GM13976 (cell line): ENCODE data around the gene HBB.

Experiments
- DNase-seq: peaks from one replicate; pipeline ENCODE4 v3.0.0; 2012; ENCODE audit warnings: low spot score
- in situ Hi-C: fragments of 300-500 bp; cut with MboI; formaldehyde crosslinking; loops from one replicate; pipeline ENCODE4 v1.12.0; 2022; ENCODE audit warnings: low sequenced_read_pairs, mixed read lengths, inconsistent platforms; ENCODE audit not compliant: unreplicated experiment
- TF ChIP-seq, protein P1 (sequence below): IDR thresholded peaks from 2 replicates; pipeline ENCODE4 v1.5.1; 2012; ENCODE audit warnings: borderline replicate concordance, mild to moderate bottlenecking; ENCODE audit not compliant: insufficient read depth; ENCODE audit errors: extremely low read depth, missing control alignments, control extremely low read depth

Gene HBB

DNA sequence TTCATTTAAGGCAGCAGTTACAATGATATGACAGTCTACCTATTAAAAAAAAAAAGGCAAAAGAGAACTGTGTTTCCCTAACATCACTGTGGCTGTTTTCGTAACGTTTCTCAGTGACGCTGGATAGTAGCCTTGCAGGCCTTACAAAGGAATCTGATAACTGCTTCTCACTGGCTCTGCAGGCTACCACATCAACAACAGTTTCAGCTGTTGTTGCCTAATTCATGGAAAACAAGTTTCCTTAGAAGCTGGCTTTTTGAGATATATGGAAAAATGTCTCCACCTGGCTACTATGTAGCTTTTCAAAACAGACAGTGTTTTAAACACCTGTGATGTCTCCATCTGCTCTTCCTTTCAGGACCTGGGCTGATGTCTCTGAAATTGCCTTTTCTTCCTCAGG, 30.1 kb downstream of the HBB start:
- in situ Hi-C loops = no loop called here
- TF ChIP-seq, protein P1, sequence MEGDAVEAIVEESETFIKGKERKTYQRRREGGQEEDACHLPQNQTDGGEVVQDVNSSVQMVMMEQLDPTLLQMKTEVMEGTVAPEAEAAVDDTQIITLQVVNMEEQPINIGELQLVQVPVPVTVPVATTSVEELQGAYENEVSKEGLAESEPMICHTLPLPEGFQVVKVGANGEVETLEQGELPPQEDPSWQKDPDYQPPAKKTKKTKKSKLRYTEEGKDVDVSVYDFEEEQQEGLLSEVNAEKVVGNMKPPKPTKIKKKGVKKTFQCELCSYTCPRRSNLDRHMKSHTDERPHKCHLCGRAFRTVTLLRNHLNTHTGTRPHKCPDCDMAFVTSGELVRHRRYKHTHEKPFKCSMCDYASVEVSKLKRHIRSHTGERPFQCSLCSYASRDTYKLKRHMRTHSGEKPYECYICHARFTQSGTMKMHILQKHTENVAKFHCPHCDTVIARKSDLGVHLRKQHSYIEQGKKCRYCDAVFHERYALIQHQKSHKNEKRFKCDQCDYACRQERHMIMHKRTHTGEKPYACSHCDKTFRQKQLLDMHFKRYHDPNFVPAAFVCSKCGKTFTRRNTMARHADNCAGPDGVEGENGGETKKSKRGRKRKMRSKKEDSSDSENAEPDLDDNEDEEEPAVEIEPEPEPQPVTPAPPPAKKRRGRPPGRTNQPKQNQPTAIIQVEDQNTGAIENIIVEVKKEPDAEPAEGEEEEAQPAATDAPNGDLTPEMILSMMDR = no peak
- DNase-seq = no peak

DNA sequence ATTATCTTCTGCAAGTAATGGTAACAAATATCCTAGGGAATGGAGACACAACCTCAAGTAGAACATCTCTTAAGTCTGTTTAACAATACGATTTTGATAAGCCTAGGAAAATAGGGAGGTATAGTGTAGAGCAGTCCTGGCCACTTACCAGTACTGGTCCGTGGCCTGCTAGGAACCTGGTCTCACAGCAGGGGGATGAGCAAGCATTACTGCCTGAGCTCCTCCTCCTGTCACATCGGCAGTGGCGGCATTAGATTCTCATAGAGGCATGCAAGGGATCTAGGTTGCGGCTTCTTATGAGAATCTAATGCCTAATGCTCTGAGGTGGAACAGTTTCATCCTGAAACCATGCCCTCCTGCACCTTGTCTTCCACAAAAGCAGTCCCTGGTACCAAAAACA, 30.8 kb downstream of the HBB start:
- TF ChIP-seq, protein P1 = no peak
- no peak for DNase-seq
- in situ Hi-C loops = no loop called here

DNA sequence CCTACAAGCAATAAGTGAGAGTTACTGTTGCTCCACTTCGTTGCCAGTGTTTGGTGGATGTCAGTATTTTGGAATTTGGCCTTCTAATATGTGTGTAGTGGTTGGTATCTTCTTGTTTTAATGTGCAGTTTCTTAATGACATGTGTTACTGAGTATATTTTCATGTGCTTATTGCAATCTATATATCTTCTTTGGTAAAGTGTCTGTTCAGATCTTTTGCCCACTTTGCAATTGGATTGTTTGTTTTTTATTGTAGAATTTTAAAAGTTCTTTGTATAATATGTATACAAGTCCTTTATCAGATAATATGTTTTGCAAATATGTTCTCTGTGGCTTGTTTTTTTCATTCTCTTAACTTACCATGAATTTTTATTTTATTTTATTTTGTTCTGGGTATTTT, 34.1 kb downstream of the HBB start:
- in situ Hi-C loops = no loop called here
- TF ChIP-seq, protein P1 = no peak

DNA sequence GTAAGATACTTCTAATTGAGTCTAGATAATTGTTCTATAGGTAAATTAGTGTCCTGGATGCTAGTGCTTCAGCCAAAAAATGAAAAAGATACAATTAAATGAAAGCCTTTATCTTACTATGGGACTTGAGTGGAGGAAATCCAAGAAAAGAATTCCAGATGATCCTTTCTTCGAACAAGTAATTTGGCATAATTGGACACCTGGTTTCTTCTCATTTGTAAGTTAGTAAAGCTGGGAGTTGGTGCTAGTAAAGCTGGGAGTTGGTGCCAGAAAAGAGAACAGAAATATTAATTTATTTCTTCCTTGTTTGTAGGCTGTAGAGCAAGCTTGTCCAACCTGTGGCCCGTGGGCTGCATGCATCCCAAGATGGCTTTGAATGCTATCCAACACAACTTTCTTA, 38.7 kb downstream of the HBB start:
- in situ Hi-C loops = no loop called here
- no peak for DNase-seq
- TF ChIP-seq, protein P1 = no peak

More for the DNA sequence above, 34.1 kb downstream of the HBB start:
- no peak for DNase-seq

DNA sequence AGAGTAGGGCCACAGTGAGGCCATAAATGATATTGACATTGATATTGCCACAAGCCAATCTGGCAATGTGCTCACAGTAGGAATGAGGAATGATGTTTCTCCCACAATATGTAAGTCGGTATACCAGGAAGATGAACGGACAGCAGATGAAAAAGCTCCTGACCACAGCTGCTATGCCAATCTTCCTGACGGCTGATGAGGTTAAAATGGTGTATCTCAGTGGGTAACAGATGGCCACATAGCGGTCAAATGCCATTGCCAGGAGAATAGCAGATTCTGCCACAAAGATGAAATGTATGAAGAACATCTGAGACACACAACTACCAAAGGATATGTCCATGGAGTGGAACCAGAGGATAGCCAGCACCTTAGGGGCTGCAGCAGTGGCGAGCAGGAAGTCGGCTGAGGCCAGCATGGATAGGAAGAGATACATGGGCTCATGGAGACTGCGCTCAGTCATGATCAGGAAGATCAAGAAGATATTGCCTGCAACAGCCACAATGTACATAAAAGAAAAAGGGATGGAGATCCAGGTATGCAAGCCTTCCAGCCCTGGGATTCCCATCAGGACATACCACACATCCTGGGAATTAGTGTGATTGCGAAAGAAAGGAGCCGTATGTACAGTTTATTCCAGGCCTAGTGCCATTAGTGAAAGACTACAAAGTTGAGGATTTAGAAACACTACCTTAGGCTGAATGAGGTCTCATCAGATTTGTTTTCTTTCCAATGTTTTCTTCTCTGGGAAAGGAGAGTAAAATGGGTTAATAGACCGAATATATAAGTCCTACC, 48.6 kb downstream of the HBB start:
- TF ChIP-seq, protein P1 = no peak
- in situ Hi-C loops = no loop called here
- no peak for DNase-seq
